PFSK-1 (cell line): ENCODE results near the gene GRM4.

Experiments used
- FOXP2 ChIP-seq: optimal IDR thresholded peaks from 2 replicates; pipeline ENCODE3; 2011; ENCODE audit warnings: borderline replicate concordance, control low read depth, inconsistent platforms; ENCODE audit not compliant: insufficient read depth; ENCODE audit errors: extremely low read length, extremely low read depth
- POLR2AphosphoS5 ChIP-seq: IDR thresholded peaks from 2 replicates; pipeline ENCODE4 v1.6.1; 2012; ENCODE audit warnings: low read depth, mild to moderate bottlenecking, control low read depth, low read length, moderate library complexity
- REST ChIP-seq, 2 experiments: IDR thresholded peaks; 2 replicates each; pipeline versions ENCODE4 v1.6.1 to v1.8.0; 2011 to 2012; ENCODE audit warnings: low read depth in 2 of 2, low read length in 2 of 2, control low read depth in 1 of 2, inconsistent platforms in 1 of 2, mild to moderate bottlenecking in 1 of 2, moderate library complexity in 1 of 2; ENCODE audit not compliant: insufficient read depth in 1 of 2
- SIN3A ChIP-seq: IDR thresholded peaks from 2 replicates; pipeline ENCODE4 v1.6.1; 2012; ENCODE audit warnings: mild to moderate bottlenecking, low read length, moderate library complexity, borderline replicate concordance; ENCODE audit not compliant: insufficient read depth
- TAF1 ChIP-seq: IDR thresholded peaks from 2 replicates; pipeline ENCODE4 v1.6.1; 2012; ENCODE audit warnings: low read length, control low read depth, borderline replicate concordance; ENCODE audit not compliant: insufficient read depth

GRM4 gene

GRCh38 chr6:34085453-34086170 is 60.3 kb downstream of the GRM4 start:
- TF ChIP-seq FOXP2 (no peak), POLR2AphosphoS5 (no peak)

- no peak for TF ChIP-seq TAF1
- no peak for TF ChIP-seq POLR2AphosphoS5
- no peak for TF ChIP-seq REST (IDR thresholded peaks at IDR 0.05; ENCODE audit: insufficient read depth in 1 of 2, low read depth in 2 of 2, low read length in 2 of 2)
- TF ChIP-seq SIN3A: no peak
- no peak for TF ChIP-seq FOXP2
Measured at GRCh38 chr6:34084591-34085290, 61.1 kb downstream of the GRM4 start.

- no peak for TF ChIP-seq POLR2AphosphoS5
- TF ChIP-seq FOXP2: no peak
- no peak for TF ChIP-seq TAF1
- no peak for TF ChIP-seq SIN3A
- no peak for TF ChIP-seq REST (IDR thresholded peaks at IDR 0.05; ENCODE audit: insufficient read depth in 1 of 2, low read depth in 2 of 2, low read length in 2 of 2)
Measured at GRCh38 chr6:34082864-34083626, 62.8 kb downstream of the GRM4 start.

- TF ChIP-seq FOXP2 (no peak), TAF1 (no peak)
Measured at GRCh38 chr6:34082348-34082747, 63.5 kb downstream of the GRM4 start.

- TF ChIP-seq POLR2AphosphoS5 (no peak), REST (IDR thresholded peaks at IDR 0.05; ENCODE audit: insufficient read depth in 1 of 2, low read depth in 2 of 2, low read length in 2 of 2) (no peak), FOXP2 (no peak), SIN3A (no peak), TAF1 (no peak)
Measured at GRCh38 chr6:34080357-34080756, 65.5 kb downstream of the GRM4 start.

- TF ChIP-seq SIN3A (no peak), FOXP2 (no peak)
Measured at GRCh38 chr6:34079899-34080298, 66.0 kb downstream of the GRM4 start.
